Measurements from ENCODE around the gene POP4. TPM values are rescaled to one million over a fixed set of nuclear protein-coding genes. Genes with fewer than 3 reads are reported as not detected.

The POP4 gene
- total RNA-seq, 1 experiment from 2014 or later = 60.3 TPM

DNA sequence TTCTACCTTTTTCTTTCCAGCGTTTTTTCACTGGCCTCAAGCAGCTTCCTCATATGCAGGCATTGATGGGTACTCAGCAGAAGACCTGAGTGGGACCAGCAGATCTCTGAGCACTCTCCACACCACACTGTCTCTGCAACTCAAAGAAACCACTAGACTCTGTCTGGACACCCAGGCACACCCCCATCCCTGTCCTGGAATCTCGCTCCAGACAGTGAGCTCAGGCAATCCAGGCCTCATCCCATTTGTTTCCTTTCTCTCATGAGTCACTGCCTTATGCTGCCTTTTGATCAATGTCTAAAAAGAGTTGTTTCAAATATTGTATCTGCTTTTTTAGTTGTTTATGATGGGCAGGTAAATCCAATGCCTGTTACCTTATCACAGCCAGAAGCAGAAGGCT, 19.7 kb upstream of the POP4 start:
- intact Hi-C loops (cut with micrococcal nuclease) = no loop called here
- Mint-ChIP-seq H3K27ac (ENCODE audit: low read depth, unreplicated experiment) (no peak overlapping the region), H3K4me3 (ENCODE audit: unreplicated experiment) (no peak overlapping the region), H3K27me3 (ENCODE audit: insufficient read depth, unreplicated experiment) (peaks cover 10% of the 10 kb centered on the region), H3K4me1 (ENCODE audit: insufficient read depth, unreplicated experiment) (no peaks in the 10 kb centered on the region), H3K9me3 (ENCODE audit: unreplicated experiment) (peaks cover 7% of the 10 kb centered on the region), H3K36me3 (ENCODE audit: insufficient read depth, unreplicated experiment) (no peaks in the 10 kb centered on the region)
- TF ChIP-seq, protein P1, sequence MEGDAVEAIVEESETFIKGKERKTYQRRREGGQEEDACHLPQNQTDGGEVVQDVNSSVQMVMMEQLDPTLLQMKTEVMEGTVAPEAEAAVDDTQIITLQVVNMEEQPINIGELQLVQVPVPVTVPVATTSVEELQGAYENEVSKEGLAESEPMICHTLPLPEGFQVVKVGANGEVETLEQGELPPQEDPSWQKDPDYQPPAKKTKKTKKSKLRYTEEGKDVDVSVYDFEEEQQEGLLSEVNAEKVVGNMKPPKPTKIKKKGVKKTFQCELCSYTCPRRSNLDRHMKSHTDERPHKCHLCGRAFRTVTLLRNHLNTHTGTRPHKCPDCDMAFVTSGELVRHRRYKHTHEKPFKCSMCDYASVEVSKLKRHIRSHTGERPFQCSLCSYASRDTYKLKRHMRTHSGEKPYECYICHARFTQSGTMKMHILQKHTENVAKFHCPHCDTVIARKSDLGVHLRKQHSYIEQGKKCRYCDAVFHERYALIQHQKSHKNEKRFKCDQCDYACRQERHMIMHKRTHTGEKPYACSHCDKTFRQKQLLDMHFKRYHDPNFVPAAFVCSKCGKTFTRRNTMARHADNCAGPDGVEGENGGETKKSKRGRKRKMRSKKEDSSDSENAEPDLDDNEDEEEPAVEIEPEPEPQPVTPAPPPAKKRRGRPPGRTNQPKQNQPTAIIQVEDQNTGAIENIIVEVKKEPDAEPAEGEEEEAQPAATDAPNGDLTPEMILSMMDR (IDR thresholded peaks at IDR 0.05; ENCODE audit: unreplicated experiment) = no peak
- ChIA-PET CTCF (interaction anchor here (1.3 to 1.6 kb wide), 2 partner anchors 10 to 849 kb away, joined by 3 to 6 read pairs; no protein-coding TSS in a partner anchor), POLR2A (no interaction called here)
- no peak for DNase-seq (ENCODE audit: unreplicated experiment)
- no TSS peak for BruUV-seq (replicated peaks)

DNA sequence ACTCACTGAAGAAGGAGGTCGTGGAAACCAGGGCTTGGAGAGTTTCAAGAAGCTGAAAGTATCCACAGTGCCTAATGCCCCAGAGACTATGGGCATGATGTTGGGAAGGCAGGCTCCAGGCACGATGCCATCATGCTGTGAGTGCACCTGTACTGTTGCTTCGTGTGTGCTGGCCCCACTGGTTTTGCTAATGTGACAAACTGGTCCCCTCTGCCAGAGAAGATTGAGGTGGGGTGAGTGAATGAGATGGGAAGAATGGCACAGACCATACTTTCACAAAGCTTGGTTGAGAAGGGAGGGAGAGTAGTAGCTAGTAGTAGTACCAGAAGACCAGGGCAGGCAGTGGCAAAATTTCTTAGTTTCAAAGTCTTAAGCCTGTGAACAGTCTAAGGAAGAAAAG, 19.0 kb upstream of the POP4 start:
- TF ChIP-seq, protein P1 (IDR thresholded peaks at IDR 0.05; ENCODE audit: unreplicated experiment) = no peak
- CTCF ChIA-PET = interaction anchor here (1.3 to 1.6 kb wide), 2 partner anchors 10 to 850 kb away, joined by 3 to 6 read pairs; no protein-coding TSS in a partner anchor
- H3K4me3 Mint-ChIP-seq (ENCODE audit: unreplicated experiment) = no peak overlapping the region
- intact Hi-C loops (cut with micrococcal nuclease) = no loop called here
- H3K36me3 Mint-ChIP-seq (ENCODE audit: insufficient read depth, unreplicated experiment) = no peaks in the 10 kb centered on the region
- POLR2A ChIA-PET = no interaction called here
- no peak overlapping the region for H3K27ac Mint-ChIP-seq (ENCODE audit: low read depth, unreplicated experiment)
- peaks cover 11% of the 10 kb centered on the region for H3K27me3 Mint-ChIP-seq (ENCODE audit: insufficient read depth, unreplicated experiment)
- no peak for DNase-seq (ENCODE audit: unreplicated experiment)
- H3K4me1 Mint-ChIP-seq (ENCODE audit: insufficient read depth, unreplicated experiment) = no peaks in the 10 kb centered on the region
- peaks cover 7% of the 10 kb centered on the region for H3K9me3 Mint-ChIP-seq (ENCODE audit: unreplicated experiment)
- no TSS peak for BruUV-seq (replicated peaks)

DNA sequence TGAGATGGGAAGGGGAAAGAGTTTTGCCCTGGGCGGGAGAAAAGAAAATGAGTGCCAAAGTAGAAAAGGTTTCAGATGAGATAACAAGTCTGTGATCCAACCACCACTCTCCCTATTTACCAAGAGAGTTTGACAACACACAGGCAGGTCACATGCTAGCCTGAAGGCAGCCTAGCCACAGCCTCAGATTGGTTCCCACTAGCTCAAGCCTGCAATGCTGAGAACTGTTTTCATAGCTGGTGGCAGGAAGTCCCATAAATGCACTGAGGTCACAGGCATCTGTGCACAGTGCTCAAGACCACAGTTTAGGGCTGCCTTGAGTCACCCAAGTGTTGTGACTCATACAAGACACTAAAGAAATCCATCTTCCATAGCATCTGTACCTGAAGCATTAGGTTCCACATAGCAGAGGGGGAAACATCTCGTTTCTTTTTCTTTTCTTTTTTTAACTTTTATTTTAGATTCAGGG, 18.5 kb upstream of the POP4 start:
- no TSS peak for BruUV-seq (replicated peaks)
- Mint-ChIP-seq H3K4me1 (ENCODE audit: insufficient read depth, unreplicated experiment) (no peaks in the 10 kb centered on the region), H3K27me3 (ENCODE audit: insufficient read depth, unreplicated experiment) (peaks cover 11% of the 10 kb centered on the region), H3K36me3 (ENCODE audit: insufficient read depth, unreplicated experiment) (no peaks in the 10 kb centered on the region), H3K27ac (ENCODE audit: low read depth, unreplicated experiment) (no peak overlapping the region), H3K9me3 (ENCODE audit: unreplicated experiment) (peaks cover 7% of the 10 kb centered on the region), H3K4me3 (ENCODE audit: unreplicated experiment) (no peak overlapping the region)
- intact Hi-C loops (cut with micrococcal nuclease) = no loop called here
- CTCF ChIA-PET = interaction anchor here (1.6 kb wide), 1 partner anchor 9 kb away, joined by 6 read pairs; no protein-coding TSS in a partner anchor
- no peak for DNase-seq (ENCODE audit: unreplicated experiment)
- TF ChIP-seq, protein P1 (IDR thresholded peaks at IDR 0.05; ENCODE audit: unreplicated experiment) = no peak
- POLR2A ChIA-PET = no interaction called here

DNA sequence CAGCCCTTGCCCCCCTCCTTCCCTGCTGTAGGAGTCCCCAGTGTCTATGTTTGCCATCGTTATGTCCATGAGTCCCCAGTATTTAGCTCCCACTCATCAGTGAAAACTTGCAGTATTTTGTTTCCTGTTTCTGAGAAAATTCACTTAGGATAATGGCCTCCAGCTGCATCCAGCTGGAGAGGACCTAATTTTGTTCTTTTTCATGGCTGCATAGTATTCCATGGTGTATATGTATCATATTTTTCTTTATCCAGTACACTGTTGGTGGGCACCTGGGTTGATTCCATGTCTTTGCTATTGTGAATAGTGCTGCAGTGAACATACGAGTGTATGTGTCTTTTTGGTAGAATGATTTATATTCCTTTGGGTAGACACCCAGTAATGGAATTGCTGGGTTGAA, 18.0 kb upstream of the POP4 start:
- Mint-ChIP-seq H3K27me3 (ENCODE audit: insufficient read depth, unreplicated experiment) (peaks cover 11% of the 10 kb centered on the region), H3K4me1 (ENCODE audit: insufficient read depth, unreplicated experiment) (no peaks in the 10 kb centered on the region), H3K36me3 (ENCODE audit: insufficient read depth, unreplicated experiment) (no peaks in the 10 kb centered on the region), H3K9me3 (ENCODE audit: unreplicated experiment) (peaks cover 7% of the 10 kb centered on the region), H3K27ac (ENCODE audit: low read depth, unreplicated experiment) (no peak overlapping the region), H3K4me3 (ENCODE audit: unreplicated experiment) (no peak overlapping the region)
- POLR2A ChIA-PET = no interaction called here
- TF ChIP-seq, protein P1 (IDR thresholded peaks at IDR 0.05; ENCODE audit: unreplicated experiment) = no peak
- intact Hi-C loops (cut with micrococcal nuclease) = no loop called here
- BruUV-seq (replicated peaks) = no TSS peak
- CTCF ChIA-PET = no interaction called here
- DNase-seq (ENCODE audit: unreplicated experiment) = no peak
